ENCODE data around the gene PLIN1.

PLIN1 gene

DNA sequence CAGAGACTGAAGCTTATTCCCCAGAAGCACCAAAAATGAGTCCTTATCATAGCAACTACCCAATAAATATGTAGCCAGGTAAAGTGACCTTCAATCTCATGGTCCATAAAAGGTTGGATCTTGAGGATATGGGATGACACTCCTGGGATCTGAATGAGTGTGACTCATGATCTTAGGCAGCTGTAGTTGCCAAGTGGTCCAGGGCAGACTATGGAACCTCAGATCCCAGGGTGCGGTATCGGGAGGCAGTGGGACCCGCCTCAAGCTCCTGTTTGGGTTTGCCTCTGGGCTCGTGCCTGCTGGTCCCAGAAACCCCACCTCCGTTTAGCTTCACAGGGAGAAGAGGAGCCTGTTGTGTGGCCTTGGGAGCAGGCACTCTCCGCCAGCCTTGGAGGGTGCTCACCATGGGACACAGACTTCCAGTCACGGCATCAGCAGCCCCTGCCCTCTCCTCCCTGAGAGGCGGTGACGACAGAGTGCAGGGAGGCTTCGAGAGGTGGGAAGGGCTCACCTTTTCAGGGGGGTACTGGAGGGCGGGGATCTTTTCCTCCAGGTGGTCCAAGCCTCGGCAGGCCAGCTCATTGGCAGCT lies 8.1 kb downstream of the PLIN1 start:
- DNase-seq, result no peak

DNA sequence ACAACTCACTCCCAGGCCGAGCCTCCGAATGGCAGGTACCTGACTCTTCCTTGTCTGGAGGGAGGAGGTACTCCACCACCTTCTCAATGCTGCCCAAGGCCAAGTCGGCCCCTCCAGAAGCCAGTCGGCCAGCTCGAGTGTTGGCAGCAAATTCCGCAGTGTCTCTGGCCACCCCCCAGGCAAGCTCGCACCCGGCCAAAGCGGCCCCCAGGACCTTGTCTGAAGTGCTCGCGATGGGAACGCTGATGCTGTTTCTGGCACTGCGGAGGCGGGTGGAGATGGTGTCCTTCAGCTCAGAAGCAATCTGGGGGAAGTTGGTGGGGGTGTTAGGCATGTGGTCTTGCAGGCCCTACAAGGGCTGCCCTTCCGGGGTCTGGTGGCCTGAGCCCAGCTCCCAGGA lies 9.2 kb downstream of the PLIN1 start:
- no peak for DNase-seq

DNA sequence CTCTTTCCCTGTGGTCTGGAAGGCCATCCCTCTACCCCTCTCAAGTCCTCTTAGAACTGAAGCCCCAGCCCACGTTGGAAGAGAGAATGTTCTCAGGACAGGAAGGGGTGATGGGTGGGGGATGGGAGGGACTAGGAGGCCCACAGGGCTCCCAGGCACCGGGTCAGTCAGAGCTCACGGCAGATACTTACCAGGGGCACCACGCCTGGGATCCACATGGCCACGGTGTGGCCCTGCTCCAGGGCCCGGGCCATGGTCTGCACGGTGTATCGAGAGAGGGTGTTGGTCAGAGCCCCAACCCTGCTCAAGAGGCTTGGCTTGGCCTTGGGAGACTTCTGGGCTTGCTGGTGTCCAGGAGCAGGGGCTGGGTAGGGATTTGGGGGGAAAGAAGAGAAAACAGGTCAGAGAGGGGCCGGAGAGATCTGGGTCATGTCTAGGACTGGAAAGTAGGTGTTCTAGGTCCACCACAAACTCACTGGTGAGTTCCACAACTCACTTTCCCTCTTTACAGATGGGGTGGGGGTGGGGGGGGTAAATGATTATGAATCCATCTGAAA lies 9.8 kb downstream of the PLIN1 start:
- no peak for DNase-seq

DNA sequence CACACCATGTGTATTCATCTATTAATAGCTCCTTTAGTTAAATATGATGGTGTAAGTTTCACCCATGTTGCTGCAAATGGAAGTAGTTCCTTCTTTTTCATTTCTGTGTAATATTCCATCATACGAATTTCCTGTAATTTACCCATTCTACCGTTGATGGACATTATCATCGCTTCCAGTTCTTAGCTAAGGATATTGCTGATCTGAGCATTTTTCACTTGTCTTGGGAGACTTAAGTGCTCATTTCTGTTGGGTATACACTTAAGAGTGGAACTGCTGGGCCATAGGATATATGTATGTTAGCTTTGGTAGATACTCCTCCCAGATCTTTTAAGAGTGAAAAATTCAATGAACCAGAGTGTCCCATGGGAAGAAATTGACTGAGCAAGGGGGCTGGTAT lies 11.0 kb downstream of the PLIN1 start:
- DNase-seq, result no peak

- DNase-seq, result no peak
These were observed 11.5 kb downstream of the PLIN1 start for GRCh38 chr15:89667706-89667960.

DNA sequence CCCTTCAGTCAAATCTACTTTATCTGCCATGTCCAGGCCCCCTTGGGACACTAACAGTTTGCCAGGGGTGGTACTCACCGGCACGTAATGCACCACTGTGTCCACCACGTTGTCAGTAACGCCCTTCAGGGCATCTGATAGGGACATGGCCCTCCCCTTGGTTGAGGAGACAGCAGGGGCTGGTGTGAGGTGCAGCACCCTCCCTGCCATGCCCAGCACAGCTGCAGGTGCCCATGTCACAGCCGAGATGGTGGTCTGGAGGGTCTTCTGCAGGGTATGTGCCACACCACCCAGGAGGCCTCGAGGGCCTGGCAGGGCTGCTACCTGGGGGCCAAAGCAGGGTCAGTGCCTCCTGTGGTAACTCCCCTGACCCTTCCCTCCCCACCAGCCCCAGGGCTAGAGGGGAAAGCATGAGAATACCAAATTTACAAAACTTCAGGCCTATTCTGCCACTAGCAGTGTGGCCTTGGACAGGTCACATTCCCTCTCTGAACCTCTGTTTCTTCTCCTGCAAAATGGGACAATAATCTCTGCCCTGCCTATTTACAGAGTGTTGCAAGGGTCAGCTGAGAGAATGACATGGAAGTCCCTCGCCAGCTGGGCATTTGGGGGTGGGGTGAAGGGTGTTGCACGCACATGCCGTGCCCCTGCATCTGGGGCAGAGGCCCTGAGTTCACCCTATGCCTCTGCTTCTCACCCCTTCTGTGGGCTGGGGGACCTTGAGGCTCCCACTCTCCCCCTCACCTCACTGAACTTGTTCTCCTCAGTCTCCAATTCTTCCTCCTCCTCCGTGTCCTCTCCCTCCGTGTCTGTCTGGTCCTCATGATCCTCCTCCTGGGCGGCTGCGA lies 12.1 kb downstream of the PLIN1 start:
- no peak for DNase-seq

DNA sequence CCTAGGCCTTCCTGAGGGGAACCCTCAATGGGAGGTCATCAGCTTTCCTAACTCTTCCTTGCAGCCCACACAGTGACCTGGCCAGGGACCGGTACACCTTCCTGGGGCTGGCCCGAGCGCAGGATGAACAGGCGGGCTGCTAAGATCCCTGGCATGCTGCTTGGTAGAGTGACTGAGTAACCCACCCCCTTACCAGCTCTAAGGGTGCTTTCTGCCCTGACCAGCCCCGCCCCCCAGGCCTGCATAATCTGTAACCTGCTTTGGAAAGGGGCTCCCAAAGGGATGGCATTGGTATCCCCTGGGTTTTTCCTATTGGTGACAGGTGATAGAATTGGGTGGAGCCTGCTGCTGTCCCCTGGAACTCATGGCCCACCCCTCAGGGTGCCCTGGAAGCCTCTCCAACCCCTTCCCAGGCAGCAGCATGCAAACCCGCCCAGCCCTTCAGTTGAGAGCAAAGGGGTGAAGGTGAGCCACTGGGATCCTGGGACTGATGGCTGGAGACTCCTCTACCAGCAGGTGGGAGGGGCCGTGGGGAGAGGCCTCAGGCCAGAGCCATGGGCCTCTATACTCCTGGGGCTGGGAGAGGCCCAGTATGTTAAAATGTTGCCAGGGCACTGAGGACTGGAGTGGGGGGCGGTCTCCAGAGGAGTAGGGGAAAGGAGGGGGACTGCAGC lies 12.8 kb downstream of the PLIN1 start:
- DNase-seq, result no peak

DNA sequence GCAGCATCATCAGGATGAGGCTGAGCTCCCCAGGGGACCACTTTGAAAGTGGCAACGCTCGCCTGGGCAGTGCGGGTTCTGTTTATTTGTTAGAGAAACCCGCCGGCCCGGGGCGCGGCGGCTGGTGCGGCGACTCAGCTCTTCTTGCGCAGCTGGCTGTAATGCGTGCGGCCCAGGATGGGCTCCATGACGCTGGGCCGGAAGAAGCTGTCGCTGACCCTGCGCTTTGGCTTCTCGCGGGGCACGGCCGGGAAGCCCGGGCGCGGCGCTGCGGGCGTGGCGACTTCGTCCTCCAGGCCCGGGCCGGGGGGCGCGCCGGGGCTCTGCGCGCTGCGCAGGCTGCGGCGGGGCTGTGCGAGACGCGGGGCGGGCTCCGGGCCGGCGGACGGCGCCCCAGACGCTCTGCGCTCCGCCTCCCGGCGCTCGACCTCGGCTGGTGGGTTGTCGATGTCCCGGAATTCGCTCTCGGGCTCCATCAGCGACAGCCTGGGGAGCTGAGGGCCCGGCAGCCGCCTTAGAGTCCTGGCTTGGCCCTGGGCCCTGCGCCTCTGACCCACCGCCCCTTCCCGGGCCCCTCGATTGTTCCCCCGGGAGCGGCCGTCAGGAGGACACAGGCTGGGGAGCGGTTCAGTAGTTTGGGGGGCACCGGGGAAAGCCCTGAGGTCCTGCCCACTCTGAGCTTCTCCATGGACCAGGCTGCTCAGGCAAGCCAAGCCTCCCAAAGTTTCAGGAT lies 13.6 kb downstream of the PLIN1 start:
- peak; percentile 48 for DNase-seq

DNA sequence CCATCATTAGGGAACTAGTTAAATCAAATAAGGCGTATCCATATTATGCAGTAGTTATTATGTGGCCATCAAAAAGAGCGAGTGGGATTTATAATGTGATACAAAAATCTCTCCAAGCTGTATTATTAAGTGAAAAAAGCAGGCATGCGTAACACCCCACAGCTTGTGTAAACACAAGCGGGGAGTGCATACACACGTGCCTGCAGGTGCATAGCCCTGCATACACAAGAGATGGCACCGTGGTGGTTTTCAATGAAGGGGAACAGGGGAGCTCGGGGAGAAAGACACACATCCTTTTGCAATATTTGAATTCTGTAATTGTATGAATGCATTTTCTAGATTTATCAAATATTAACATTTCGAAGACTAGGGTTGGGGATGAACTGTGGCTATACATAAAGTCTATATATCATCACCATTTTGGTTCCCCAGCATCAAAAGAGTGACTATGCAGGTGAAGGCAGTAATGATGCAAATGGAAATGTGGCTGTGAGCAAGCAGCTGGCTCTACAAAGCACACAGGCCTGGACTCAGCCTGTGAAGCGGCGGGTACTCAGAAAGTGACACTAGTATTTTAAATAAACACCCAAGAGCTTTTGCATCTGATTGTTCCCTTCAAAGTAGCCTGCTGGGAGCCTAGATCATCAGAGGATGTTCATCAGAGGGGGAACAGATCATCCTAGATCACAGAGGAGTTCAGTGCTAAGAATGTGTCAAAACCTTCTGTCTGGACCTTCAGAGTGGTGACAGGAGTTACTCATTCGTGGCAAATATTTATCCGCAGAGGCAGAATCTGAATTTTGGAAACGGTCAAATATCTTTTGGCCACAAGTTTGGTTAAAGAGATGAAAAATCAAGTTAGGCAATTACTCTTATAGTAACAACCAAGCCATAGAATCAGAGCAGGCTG lies 14.5 kb downstream of the PLIN1 start:
- no peak for DNase-seq

DNA sequence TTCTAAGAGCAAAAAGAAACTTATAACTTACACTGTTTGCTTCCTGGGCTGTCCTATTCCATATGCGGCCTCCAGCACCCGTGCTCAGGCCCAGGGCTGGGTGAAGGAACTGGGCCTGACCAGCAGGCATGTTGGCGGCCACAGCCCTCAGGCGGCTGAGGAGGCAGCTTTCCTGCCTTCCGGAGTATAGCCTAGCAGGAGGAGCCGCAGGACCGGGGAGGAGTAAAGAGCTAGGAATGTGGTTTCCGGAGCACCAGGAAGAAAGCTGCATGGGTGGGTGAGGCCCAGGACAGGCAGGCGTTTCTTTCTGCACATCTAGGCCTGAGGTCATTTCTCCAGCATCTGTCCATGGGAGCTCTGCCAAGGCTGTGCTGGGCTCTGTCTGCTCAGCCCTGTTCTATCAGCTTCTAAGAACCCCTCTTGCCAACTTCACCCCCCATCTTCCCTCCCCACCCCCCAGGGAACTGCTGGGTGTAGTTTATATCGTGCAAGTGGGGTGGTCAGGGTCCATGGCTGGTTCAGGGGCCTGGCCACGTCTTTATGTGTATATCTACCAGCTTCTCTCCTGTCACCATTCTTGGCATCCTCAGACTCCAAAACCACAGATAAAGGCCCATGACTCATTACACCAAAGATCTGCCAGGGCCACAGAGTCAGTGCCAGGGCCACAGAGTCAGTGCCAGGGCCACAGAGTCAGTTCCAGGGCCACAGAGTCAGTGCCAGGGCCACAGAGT lies 16.1 kb downstream of the PLIN1 start:
- peak; percentile 93 for DNase-seq

DNA sequence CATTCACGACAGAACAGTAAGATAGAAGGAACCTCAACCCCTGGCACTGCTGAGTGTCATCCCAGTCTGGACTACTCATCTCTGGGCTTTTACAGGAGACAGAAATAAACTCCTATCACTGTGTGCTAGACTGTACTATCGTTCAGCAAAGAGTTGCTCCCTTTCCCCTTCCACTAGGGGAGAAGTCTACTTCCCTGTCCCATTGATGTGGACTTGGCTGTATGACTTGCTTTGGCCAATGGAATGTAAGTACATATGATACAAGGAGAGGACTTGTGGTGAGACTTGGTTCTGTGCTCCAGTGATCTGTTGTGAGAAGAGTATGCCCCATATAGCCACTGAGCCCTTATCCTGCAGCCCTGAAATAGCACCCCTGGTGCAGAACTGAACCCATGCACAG lies 18.6 kb downstream of the PLIN1 start:
- no peak for DNase-seq

DNA sequence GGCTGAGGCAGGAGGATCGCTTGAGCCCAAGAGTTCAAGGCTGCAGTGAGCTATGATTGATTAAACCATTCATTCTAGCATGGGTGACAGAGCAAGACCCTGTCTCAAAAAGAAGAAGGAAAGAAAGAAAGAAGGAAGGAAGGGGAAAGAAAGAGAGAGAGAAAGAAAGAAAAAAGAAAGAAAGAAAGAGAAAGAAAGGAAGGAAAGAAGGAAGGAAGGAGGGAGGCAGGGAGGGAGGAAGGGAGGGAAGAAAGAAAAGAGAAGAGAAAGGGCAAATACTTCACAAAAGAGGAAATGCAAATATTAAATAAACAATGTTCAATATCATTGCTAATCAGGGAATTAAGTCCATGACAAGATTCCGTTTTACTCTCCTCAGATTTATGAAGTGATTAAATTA lies 19.9 kb downstream of the PLIN1 start:
- no peak for DNase-seq

GRCh38 chr15:89657686-89658200 lies 21.4 kb downstream of the PLIN1 start:
- DNase-seq, result no peak

DNA sequence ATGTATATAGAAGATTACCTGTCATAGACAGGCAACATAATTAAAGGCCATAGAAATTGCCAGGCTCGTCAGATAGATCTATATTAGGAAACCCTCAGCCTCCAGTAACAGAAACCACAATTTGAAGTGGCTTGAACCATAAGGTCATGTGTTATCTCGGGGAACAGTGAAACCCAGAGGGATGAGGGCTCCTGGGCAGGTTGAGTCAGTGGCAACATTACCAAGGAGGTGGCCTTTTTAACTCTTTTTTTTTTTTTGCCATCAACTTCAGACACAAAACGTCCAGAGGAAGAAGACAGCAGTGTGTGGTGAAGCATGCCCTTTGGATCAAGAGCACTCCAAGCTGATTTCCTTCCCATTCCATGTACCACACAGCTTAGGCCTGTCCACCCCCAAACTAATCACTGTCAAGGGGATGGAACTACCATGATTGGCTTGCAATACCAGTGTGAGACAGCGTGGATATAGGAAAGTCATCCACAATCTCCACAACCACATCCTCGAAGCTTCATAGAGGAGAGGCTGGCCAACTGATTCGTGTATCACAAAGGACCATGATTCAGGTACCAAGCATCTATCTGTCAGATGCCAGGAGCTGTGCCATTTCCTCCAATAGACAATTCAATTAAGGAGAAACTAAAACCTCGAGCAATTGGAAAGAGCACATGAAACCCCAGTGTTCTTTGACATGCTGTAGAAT lies 22.9 kb downstream of the PLIN1 start:
- peak; percentile 11 for DNase-seq

GRCh38 chr15:89654847-89655805 lies 24.0 kb downstream of the PLIN1 start, which contains the start of gene KIF7:
KIF7 (minus strand) TSS chr15:89655467; CDS start chr15:89652930, 2,537 bp downstream.
- peak; percentile 52 for DNase-seq

DNA sequence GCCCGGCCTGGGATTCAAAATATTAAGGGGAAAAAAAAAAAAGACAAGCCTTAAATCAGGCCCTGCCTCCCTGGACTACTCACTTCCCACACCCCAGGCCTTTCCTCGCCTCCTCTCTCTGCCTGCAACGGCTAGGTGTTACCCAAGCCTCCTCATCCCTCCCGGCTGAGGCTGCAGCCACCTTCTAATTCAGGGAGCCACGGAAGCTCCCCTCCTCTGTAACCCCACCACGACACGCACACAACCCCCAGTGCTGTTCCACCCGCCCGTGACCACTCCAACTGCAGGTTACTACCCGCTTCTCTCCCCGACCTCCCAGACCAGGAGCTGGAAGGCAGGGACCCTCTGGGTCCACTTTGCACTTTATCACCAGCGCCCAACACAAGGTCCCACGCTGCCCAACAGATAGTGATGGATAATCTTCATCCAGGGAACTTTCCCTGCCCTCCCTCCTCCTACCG lies 24.8 kb downstream of the PLIN1 start:
- DNase-seq, result peak; percentile 10

DNA sequence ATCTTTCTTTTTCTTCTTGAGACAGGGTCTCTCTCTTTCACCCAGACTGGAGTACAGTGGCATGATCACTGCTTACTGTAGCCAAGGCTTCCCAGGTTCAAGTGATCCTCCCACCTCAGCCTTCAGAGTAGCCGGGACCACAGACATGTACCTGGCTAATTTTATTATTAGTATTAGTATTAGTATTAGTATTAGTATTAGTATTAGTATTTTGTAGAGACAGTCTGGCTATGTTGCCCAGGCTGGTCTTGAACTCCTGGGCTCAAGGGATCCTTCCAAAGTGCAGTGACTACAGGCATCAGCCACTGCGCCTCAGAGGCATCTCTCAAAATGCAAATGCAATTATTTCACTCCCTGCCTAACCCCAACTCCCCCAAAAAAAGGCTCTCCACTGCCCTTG lies 25.6 kb downstream of the PLIN1 start:
- DNase-seq, result no peak

DNA sequence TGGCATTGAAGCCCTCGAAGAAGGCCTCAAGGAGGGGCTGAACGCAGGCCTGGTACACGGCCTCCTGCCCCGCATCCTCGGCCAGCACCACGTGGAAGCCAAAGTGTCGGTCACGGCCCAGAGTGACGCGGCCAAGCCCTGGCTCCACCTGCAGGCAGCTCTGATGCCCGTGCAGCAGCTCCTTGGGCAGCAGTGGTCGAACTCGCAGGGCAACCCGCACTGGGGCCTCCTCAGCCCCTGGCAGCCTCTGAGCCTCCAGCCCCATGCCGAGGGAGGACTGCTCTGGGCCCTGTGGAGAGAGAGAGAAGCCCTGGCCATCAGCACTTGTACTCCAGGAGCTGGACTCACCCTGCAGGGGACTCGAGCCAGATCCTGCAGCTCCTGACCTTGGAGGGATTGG lies 26.5 kb downstream of the PLIN1 start:
- DNase-seq, result no peak

GRCh38 chr15:89652131-89652530 lies 27.0 kb downstream of the PLIN1 start:
- DNase-seq, result no peak

Data from fibroblast of upper back skin (primary cell).